HAP-1 (cell line): ENCODE results near the gene NFIA.

Experiments used
- DNase-seq, 2 experiments: peaks; one replicate each; pipeline ENCODE4 v3.0.0-alpha.2; 2016 to 2020; ENCODE audit warnings: low spot score in 2 of 2
- H3K27me3 ChIP-seq: fragments of 250-450 bp; sonication (Bioruptor Pico); 2 replicates; pipeline ENCODE4 v1.5.1; 2020; ENCODE audit warnings: low read depth, mild to moderate bottlenecking, moderate library complexity
- H3K36me3 ChIP-seq: fragments of 250-450 bp; sonication (Bioruptor Pico); replicated peaks from 2 replicates; pipeline ENCODE4 v1.5.1; 2020; ENCODE audit warnings: mild to moderate bottlenecking
- H3K4me1 ChIP-seq: fragments of 250-450 bp; sonication (Bioruptor Pico); 2 replicates; pipeline ENCODE4 v1.5.1; 2020; ENCODE audit warnings: mild to moderate bottlenecking
- H3K4me3 ChIP-seq: fragments of 250-450 bp; sonication (Bioruptor Pico); 2 replicates; pipeline ENCODE4 v1.5.1; 2020; ENCODE audit warnings: mild to moderate bottlenecking, moderate library complexity
- H3K9me3 ChIP-seq: fragments of 250-450 bp; sonication (Bioruptor Pico); 2 replicates; pipeline ENCODE4 v1.5.1; 2020; ENCODE audit warnings: mild to moderate bottlenecking, moderate library complexity
- in situ Hi-C: fragments of 300-500 bp; cut with MboI; formaldehyde crosslinking; loops from 3 replicates; pipeline ENCODE4 v1.14.3; 2020; ENCODE audit warnings: low sequenced_read_pairs, inconsistent platforms, mixed read lengths

Gene NFIA

DNA sequence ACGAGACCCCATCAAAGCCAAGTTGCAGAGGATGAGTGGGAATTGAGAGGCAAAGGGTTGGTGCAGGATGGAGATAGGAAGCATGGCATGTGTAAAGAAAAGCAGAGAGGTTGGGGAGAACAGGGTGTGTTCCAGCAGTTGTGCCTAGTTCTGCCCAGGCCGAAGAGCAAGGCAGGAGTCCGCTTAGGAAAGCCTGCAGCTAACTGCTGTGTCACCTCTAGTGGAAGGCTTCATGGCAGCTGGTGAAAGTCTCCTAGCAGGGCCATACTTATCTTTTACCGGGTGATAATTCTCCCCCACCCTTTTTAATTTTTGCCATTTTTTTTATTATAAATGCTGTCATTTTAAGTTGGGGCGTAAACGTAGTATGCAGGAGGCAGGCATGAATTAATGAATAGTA is 93.6 kb downstream of the NFIA start:
- no peak overlapping the region for H3K4me3 ChIP-seq
- H3K36me3 ChIP-seq: no peaks in the 10 kb centered on the region
- H3K9me3 ChIP-seq: no peaks in the 10 kb centered on the region
- in situ Hi-C loops: no loop called here
- no peak for DNase-seq
- no peaks in the 10 kb centered on the region for H3K27me3 ChIP-seq
- H3K4me1 ChIP-seq: peaks cover 15% of the 10 kb centered on the region

DNA sequence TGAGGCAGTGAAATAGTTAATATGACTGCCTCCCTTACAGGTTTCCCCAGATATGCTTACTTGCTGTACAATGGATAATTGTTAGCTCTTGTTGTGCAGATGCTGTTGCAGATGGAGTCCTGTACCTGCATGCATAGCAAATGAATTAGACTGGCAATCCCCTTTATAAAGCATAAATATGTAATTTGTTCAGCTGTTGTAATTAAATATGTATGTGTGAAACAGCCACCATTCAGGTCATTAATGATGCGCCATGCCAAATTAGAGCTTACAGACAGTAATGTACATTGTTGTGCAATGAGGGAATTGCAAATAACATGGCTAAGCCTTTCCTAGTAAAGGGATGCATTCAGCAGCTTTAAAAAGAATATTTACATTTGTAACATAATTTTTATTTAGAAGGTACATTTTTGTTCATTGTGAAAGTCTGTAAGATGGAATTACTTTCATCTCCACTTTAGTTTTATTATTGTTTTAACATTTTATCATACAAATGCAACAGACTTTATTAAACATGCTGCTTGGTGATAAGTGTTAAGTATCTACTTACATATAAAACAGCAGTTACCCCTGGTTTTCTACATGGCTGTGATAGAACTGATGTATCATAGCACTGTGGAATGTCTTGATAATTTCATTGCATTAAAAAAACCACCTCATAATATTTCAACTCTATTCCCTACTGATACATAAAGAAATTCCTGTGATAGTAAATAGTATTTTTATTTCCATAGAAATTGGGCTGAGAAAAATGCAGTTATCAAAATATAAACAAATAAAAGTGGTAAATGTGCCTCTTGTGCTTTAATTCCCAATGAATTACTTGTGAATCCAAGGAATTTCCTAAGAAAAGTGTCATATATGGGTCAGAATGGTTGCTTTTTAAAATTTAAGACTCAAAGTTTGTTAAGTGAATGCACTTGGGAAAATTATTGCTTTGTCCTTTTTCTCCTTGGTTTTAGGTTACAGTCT is 99.0 kb downstream of the NFIA start:
- Histone ChIP-seq H3K36me3 (no peaks in the 10 kb centered on the region), H3K4me3 (no peak overlapping the region), H3K27me3 (no peaks in the 10 kb centered on the region), H3K4me1 (peaks cover 32% of the 10 kb centered on the region), H3K9me3 (no peaks in the 10 kb centered on the region)
- in situ Hi-C loops: no loop called here
- DNase-seq: peak; percentile 26 to 83

DNA sequence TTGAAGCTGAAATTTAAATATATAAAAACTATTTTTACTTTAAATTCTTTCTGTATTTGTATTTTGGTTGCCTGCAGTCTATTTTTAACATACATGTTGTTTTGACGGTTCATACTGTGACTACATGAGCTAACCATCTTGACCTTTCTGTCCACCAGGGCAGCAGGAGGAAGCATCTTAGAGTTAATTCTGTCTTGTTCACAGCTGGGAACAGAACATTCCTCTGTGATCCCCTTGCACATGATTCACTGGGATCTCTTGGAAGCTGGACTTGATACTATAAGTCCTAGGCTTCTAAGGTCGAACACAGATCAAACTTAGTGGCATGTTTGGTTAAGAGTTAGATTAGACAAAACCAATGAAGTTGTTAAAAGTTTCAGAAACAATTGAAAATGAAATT is 99.7 kb downstream of the NFIA start:
- peaks cover 32% of the 10 kb centered on the region for H3K4me1 ChIP-seq
- H3K9me3 ChIP-seq: no peaks in the 10 kb centered on the region
- in situ Hi-C loops: no loop called here
- no peaks in the 10 kb centered on the region for H3K36me3 ChIP-seq
- H3K4me3 ChIP-seq: no peak overlapping the region
- no peaks in the 10 kb centered on the region for H3K27me3 ChIP-seq
- DNase-seq: no peak

DNA sequence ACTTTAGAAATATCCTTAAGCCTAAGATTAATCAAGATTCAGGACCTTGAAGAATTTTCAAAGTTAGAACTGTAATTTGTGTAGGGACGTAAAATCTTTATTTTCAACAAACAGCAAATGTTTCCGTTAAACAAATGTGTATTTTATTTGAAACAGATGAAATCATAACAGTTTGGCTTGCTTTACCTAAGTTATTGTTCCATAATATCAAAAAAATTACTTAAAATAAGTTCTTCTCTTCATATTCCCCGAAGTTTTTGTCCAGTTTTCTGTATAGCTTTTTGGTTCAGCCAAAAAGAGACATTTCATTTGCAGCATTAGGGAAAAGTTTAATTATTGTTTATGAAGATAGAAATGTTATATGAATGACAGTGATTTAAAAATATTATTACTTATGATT is 100.1 kb downstream of the NFIA start:
- Histone ChIP-seq H3K4me3 (no peak overlapping the region), H3K27me3 (no peaks in the 10 kb centered on the region), H3K4me1 (peaks cover 28% of the 10 kb centered on the region), H3K36me3 (no peaks in the 10 kb centered on the region), H3K9me3 (no peaks in the 10 kb centered on the region)
- DNase-seq: no peak
- in situ Hi-C loops: no loop called here

DNA sequence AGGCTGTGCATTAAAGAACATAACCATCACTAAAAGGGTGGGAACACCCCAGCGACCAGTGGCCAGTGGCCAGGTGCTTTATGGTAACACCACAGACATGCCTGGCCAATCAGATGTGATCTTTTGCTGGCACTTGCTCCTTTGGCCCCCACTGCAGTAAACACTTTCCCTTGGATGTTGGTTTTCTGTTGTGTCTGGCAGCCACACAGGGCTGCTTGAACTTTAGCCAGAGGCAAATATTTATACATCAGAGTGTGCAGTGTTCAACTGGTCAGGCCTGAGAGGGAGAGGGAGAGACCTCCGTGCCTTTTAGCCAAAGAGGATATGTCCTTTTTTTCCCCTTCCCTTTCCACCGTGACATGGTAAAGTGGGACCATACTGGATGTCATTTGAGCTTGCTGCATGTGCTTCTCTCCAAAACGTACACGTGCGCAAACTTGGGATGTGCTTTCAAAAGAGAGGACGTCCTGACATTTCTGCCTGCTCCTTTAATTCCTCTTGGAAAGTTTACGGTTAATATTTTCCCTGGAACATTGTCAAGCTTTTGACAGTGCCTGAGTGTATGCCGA is 101.2 kb downstream of the NFIA start:
- Histone ChIP-seq H3K27me3 (no peaks in the 10 kb centered on the region), H3K4me1 (peaks cover 26% of the 10 kb centered on the region), H3K4me3 (no peak overlapping the region), H3K36me3 (no peaks in the 10 kb centered on the region), H3K9me3 (no peaks in the 10 kb centered on the region)
- in situ Hi-C loops: no loop called here
- DNase-seq: no peak

DNA sequence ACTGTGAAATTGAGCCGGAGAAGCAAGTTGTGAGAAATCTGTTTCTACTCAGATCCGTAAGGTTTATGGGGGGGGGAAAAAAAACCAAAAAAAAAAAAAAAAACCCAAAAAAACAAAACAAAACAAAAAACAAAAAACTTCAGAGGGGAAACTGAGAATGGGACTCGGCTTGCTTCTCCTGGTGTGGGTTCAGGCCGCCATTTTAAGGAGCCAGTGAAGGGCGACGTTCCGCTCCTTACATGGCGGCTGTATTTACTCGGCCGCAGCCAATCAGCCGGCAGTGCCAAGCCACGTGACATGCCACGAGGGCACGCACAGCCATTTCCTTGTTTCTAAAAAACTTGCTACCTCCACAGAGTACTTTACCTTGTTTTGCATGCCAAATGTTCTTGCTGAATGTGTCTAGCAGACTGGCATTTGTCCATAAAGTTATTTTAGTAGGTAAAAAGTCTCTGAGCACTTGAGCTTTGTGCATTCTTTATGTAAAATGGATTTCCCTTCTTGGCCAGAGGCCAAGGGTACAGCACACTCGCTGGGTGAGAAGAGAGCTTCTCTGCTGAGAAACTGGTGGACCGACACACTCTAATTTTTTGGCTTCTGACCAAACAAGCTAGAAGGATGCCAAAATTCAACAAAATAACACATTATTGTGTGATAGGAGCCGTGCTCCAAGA is 101.8 kb downstream of the NFIA start:
- Histone ChIP-seq H3K4me1 (peaks cover 26% of the 10 kb centered on the region), H3K9me3 (no peaks in the 10 kb centered on the region), H3K4me3 (no peak overlapping the region), H3K27me3 (no peaks in the 10 kb centered on the region), H3K36me3 (no peaks in the 10 kb centered on the region)
- in situ Hi-C loops: no loop called here
- DNase-seq: peak; percentile 57 to 58

DNA sequence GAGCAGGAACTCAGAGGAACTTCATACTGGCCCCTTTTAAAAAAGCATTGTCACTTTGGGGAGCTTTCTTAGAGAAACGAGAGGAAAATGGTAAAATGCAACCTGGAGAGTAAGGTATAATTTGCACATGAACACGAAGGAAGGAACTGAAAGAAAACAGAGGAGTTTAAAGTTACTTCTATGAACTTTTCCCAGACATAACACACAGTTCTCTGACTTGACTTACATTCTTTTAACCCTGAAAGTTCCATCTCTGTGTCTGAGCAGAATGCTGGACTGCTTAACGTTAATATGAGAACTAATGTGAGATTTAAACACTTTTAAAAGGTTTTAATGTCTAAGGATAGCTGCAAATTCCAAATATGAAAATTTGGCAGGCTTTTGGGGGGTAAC is 102.3 kb downstream of the NFIA start:
- no peaks in the 10 kb centered on the region for H3K27me3 ChIP-seq
- peaks cover 26% of the 10 kb centered on the region for H3K4me1 ChIP-seq
- no peaks in the 10 kb centered on the region for H3K9me3 ChIP-seq
- in situ Hi-C loops: no loop called here
- DNase-seq: no peak
- H3K4me3 ChIP-seq: no peak overlapping the region
- no peaks in the 10 kb centered on the region for H3K36me3 ChIP-seq

DNA sequence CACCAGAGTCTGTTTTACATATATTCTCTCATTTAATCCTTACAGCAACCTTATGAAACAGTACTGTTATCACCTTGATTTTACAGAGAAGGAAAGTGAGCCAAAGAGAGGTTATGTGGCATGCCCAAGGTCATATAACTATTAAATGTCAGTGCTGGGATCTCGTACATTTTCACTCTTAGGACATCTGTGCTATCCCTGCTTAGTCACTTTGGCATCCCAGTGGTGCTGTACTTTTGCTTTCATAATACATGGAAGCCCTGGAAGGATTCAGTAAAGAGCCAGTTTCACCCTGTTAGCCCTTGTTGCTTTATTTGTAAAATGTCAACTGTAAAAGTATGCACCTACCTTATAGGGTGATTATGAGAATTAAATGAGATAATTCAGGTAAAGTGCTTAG is 104.4 kb downstream of the NFIA start:
- H3K9me3 ChIP-seq: no peaks in the 10 kb centered on the region
- DNase-seq: no peak
- H3K36me3 ChIP-seq: no peaks in the 10 kb centered on the region
- no peaks in the 10 kb centered on the region for H3K27me3 ChIP-seq
- no peak overlapping the region for H3K4me3 ChIP-seq
- in situ Hi-C loops: no loop called here
- H3K4me1 ChIP-seq: peaks cover 10% of the 10 kb centered on the region

DNA sequence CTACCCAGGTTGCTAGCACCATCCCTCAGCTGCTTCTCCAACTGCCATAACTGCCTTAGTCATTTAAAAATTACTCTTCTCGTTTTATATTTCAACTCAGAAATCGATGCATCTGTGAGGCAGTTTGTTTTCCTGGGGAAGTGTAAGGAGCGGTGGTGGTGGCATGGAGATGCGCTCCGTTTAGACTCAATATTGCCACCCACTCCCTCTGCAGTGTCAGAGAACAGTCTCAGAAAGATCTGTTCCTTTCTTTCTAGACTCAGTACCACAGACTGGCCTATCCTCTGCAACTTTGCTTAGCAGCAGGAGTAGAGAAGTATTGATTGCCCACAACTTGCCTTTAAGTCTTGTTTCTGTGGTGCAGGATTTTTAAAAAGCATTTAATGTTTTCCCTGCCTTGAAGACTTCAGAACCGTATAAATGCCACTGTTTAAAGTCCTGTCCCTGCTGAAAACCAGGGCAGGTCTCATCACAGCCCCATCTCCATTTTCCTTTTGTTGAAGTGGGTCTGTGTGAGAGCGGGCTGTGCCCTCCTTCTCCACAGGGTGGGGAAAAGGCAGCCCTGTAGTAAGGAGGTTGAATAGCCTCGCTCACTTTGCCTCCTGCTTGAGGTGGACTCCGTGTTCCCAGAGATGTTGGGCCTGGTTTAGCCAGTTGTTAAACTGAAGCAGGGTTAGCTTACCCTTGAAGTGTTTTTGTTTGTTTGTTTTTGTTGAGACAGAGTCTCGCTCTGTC is 105.2 kb downstream of the NFIA start:
- in situ Hi-C loops: no loop called here
- H3K4me3 ChIP-seq: no peak overlapping the region
- no peaks in the 10 kb centered on the region for H3K9me3 ChIP-seq
- no peak for DNase-seq
- no peaks in the 10 kb centered on the region for H3K27me3 ChIP-seq
- peaks cover 9% of the 10 kb centered on the region for H3K4me1 ChIP-seq
- H3K36me3 ChIP-seq: no peaks in the 10 kb centered on the region

DNA sequence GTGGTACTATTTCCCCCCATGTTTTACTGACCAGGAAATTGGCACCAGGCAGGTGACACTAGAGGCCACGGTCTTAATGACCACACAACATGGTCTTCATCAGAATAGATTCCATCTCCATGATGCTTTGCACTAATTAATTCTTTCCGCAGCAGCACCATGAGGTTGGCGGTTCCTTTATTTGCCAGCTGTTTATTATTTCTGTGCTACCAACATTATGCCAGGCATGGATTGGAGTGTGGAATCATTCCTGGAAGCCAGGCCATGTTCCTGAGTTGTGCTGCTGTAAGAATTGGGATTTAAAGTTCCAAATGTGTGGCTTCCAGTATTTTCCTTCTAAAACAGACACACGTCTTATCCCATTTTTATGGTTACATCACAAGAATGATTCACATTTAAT is 107.8 kb downstream of the NFIA start:
- Histone ChIP-seq H3K9me3 (no peaks in the 10 kb centered on the region), H3K4me1 (no peaks in the 10 kb centered on the region), H3K27me3 (no peaks in the 10 kb centered on the region), H3K4me3 (no peak overlapping the region), H3K36me3 (no peaks in the 10 kb centered on the region)
- DNase-seq: no peak
- in situ Hi-C loops: no loop called here

DNA sequence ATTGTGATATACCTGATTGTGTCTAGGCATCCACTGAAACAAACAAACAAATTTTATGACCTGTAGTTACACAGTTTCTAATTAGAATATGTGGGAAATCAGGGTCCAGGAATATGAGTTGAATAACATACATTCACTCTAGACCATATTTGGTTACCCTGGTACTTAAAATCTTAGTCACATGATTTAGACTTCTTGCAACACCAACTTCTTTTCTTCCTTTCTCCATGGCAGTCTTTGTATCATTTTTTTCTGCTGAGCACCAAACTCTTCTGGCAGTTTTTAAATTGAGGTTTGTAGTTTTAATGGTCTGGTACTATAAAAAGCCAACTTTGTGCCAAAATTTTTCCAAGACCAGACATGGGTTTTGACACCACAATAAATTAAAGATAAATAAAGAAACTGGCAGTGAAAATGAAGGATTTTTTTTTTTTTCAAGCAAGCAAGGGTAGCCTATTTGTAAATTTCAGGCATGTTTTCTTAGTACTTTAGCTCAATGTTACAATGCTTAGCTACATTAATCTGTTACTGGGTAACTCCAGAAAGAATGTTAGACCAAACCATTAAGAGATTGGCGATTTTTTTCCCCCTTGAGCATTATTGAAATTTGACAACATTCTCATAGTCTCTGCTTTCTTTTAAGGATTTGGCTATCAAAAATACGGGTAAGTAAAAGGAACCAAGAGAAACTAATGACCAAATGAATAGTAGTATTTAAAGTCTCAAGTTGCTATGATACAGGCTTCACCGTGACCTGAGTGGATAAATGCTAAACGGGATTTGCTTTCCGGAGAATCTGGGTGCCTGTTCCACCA is 108.5 kb downstream of the NFIA start:
- Histone ChIP-seq H3K4me1 (no peaks in the 10 kb centered on the region), H3K36me3 (no peaks in the 10 kb centered on the region), H3K4me3 (no peak overlapping the region), H3K9me3 (no peaks in the 10 kb centered on the region), H3K27me3 (no peaks in the 10 kb centered on the region)
- in situ Hi-C loops: no loop called here
- no peak for DNase-seq

DNA sequence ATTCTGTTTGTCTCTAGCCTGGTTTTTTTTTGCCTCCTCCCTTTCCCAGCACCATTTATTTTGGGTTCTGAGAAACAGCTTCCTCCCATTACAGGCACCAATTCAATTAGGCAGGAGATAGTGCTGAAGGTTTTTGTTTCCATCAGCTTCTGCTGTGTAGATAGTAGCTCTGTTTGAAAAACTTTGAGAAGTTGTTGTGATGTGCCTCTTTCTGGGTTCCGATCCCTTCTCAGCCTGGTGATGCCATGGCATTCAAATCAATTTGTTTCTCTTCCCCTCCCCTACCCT is 109.0 kb downstream of the NFIA start:
- Histone ChIP-seq H3K9me3 (no peaks in the 10 kb centered on the region), H3K4me3 (no peak overlapping the region)

DNA sequence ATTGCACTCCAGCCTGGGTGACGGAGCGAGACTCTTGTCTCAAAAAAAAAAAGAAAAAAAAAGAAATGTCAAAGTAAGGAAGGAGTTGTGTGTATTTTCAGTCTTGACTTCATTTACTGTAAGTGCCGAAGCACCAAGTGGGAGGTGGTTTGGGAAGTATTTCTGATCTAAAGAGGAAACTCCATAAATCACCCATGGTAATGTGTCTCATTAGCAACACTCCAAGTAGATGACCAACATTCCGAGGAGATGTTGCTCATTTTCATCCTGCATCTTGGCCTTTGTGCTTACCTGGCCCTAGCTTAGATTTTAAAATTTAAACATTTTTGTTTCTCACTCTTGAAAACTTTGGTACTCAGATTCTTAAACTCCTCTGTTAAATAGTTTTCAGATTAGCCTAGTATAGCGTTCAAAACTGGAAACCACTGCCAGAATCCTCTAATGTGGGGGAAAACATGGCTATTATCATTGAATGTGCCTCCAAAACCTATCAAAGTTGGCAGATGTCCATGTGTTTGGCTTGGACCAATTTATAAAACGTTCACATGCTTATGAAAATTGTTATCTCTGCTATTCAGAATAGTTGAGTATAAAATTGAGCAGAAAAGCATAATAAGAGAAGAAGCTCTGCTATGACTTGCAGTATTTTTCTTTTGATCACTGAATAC is 110.4 kb downstream of the NFIA start:
- in situ Hi-C loops: no loop called here
- no peaks in the 10 kb centered on the region for H3K36me3 ChIP-seq
- DNase-seq: no peak
- no peak overlapping the region for H3K4me3 ChIP-seq
- H3K4me1 ChIP-seq: no peaks in the 10 kb centered on the region
- no peaks in the 10 kb centered on the region for H3K27me3 ChIP-seq
- H3K9me3 ChIP-seq: no peaks in the 10 kb centered on the region

More for the DNA sequence above, 109.0 kb downstream of the NFIA start:
- Histone ChIP-seq H3K36me3 (no peaks in the 10 kb centered on the region), H3K4me1 (no peaks in the 10 kb centered on the region), H3K27me3 (no peaks in the 10 kb centered on the region)
- in situ Hi-C loops: no loop called here
- no peak for DNase-seq
